ENCODE results near the gene TRAPPC3L.

DNA sequence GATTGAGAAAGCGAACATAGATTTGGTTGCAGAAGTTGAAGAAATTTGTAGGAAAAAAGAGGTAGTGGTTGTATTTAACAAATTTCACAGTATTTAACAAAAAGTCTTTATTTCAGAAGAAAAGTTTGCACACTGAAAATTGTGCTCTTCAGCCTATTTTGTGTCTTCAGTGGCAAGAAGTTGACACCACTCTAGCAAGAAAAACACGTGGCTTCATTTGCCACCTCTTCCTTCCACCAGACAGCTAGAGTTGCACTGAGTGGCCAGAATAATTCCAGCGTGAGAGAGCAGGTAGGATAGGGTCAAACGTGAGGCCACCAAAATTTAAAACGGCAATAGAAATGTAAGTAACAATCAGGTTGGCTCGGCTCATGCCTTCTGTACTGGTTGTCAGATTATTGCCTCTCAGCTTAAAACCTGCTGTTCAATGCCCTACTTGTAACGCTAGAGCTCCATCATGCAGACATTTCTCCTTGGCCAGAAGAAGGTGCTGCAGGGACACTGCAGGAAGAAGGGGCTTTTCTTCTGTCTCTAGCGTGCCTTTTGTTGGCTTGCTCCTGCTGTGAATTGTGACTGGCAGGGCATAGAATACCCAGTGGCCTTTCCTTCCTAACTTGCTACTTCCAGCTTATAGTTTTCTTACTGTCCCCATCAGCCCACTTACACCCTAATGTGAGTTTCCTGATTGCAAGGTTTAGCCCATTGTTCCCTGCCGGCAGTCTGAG is 12.1 kb downstream of the TRAPPC3L start:
- no peak for TF ChIP-seq EZH2 (IDR thresholded peaks at IDR 0.05)
- no peak for TF ChIP-seq FOXP2 (optimal IDR thresholded peaks at IDR 0.05; ENCODE audit: control extremely low read depth, extremely low read length, insufficient read depth)
- TF ChIP-seq POLR2AphosphoS5 (IDR thresholded peaks at IDR 0.05; ENCODE audit: borderline replicate concordance, low read depth, low read length), result no peak

Measured in SK-N-MC (cell line).